ENCODE data around the gene HMG20B. TPM values are rescaled to one million over a fixed set of nuclear protein-coding genes. Genes with fewer than 3 reads are reported as not detected.
A peak's percentile ranks its signal among the peaks of the same experiment; 100 is the strongest.

The HMG20B gene
- total RNA-seq, 6 donors from 2014 or later, result 79.5 to 183 (median 85.9) TPM

- peaks cover 33 to 47% (median 39%) of the 10 kb centered on the region in 4 donors for H3K4me1 ChIP-seq
- 71 to 73% methylated on average over 17 to 21 of the region's 23 CpGs for WGBS, 2 donors
Observed at GRCh38 chr19:3603121-3603811, 30.5 kb downstream of the HMG20B start.

GRCh38 chr19:3604227-3604986, 31.7 kb downstream of the HMG20B start:
- peak overlapping the region in 3 of 4 donors; percentile 2 to 63 (median 58) for H3K4me3 ChIP-seq
- no peak for DNase-seq

More at GRCh38 chr19:3603121-3603811, 30.5 kb downstream of the HMG20B start:
- H3K27ac ChIP-seq, result peak overlapping the region in 3 of 4 donors; percentile 4 to 61 (median 41)
- no peaks in the 10 kb centered on the region for H3K9me3 ChIP-seq
- no peaks in the 10 kb centered on the region for H3K27me3 ChIP-seq
- DNase-seq (no peak), ATAC-seq (ENCODE audit: low FRiP score in 2 of 2) (no peak)
- TF ChIP-seq POLR2A (IDR thresholded peaks at IDR 0.05) (no peak), CTCF (IDR thresholded peaks at IDR 0.05) (no peak), POLR2AphosphoS5 (IDR thresholded peaks at IDR 0.05) (no peak), EP300 (IDR thresholded peaks at IDR 0.05) (no peak)
- no peak overlapping the region for H3K4me3 ChIP-seq
- peaks cover 0 to 5% (median 0%) of the 10 kb centered on the region in 4 donors for H3K36me3 ChIP-seq

GRCh38 chr19:3604987-3605343, 32.2 kb downstream of the HMG20B start:
- Histone ChIP-seq H3K36me3 (peaks cover 0 to 5% (median 0%) of the 10 kb centered on the region in 4 donors), H3K4me3 (peak overlapping the region in 3 of 4 donors; percentile 2 to 63 (median 58)), H3K27ac (peak overlapping the region in 3 of 4 donors; percentile 4 to 59 (median 38)), H3K27me3 (no peaks in the 10 kb centered on the region), H3K9me3 (no peaks in the 10 kb centered on the region), H3K4me1 (peaks cover 44 to 62% (median 50%) of the 10 kb centered on the region in 4 donors)
- no peak for ATAC-seq (ENCODE audit: low FRiP score in 2 of 2)
- 41% methylated on average over 10 of the region's 11 CpGs; no CpG with 5 or more reads in 1 of the 2 donors for WGBS, 2 donors
- no peak for DNase-seq
- TF ChIP-seq CTCF (IDR thresholded peaks at IDR 0.05) (no peak), EP300 (IDR thresholded peaks at IDR 0.05) (no peak), POLR2A (IDR thresholded peaks at IDR 0.05) (no peak), POLR2AphosphoS5 (IDR thresholded peaks at IDR 0.05) (no peak)

More at GRCh38 chr19:3604227-3604986, 31.7 kb downstream of the HMG20B start:
- Histone ChIP-seq H3K9me3 (no peaks in the 10 kb centered on the region), H3K36me3 (peaks cover 0 to 5% (median 0%) of the 10 kb centered on the region in 4 donors), H3K27ac (peak overlapping the region in 3 of 4 donors; percentile 4 to 61 (median 38)), H3K4me1 (peaks cover 43 to 57% (median 50%) of the 10 kb centered on the region in 4 donors), H3K27me3 (no peaks in the 10 kb centered on the region)
- ATAC-seq (ENCODE audit: low FRiP score in 2 of 2), result no peak
- no peak for TF ChIP-seq POLR2A (IDR thresholded peaks at IDR 0.05)
- TF ChIP-seq CTCF (IDR thresholded peaks at IDR 0.05), result no peak
- TF ChIP-seq POLR2AphosphoS5 (IDR thresholded peaks at IDR 0.05), result no peak
- WGBS, 2 donors, result 69 to 73% methylated on average over 7 to 23 of the region's 27 CpGs

GRCh38 chr19:3605361-3605760, 32.6 kb downstream of the HMG20B start:
- H3K36me3 ChIP-seq, result peaks cover 0 to under 1% (median 0%) of the 10 kb centered on the region in 4 donors
- WGBS, 2 donors, result 28 to 44% methylated on average over 3 of the region's 3 CpGs
- ATAC-seq (ENCODE audit: low FRiP score in 2 of 2) (no peak), DNase-seq (no peak)
- H3K27me3 ChIP-seq, result no peaks in the 10 kb centered on the region
- H3K4me1 ChIP-seq, result peaks cover 44 to 63% (median 50%) of the 10 kb centered on the region in 4 donors
- TF ChIP-seq EP300 (IDR thresholded peaks at IDR 0.05) (no peak), CTCF (IDR thresholded peaks at IDR 0.05) (no peak), POLR2AphosphoS5 (IDR thresholded peaks at IDR 0.05) (no peak), POLR2A (IDR thresholded peaks at IDR 0.05) (no peak)
- no peaks in the 10 kb centered on the region for H3K9me3 ChIP-seq
- H3K27ac ChIP-seq, result peak overlapping the region in 1 of 4 donors; percentile 4
- H3K4me3 ChIP-seq, result peak overlapping the region in 3 of 4 donors; percentile 57 to 63 (median 58)
